ENCODE results near the gene SLC6A20. TPM values are rescaled to one million over a fixed set of nuclear protein-coding genes. Genes with fewer than 3 reads are reported as not detected.

Gene SLC6A20
- total and polyA plus RNA-seq, 2 experiments from 2014 or later = 0.05 to 0.14 TPM

DNA sequence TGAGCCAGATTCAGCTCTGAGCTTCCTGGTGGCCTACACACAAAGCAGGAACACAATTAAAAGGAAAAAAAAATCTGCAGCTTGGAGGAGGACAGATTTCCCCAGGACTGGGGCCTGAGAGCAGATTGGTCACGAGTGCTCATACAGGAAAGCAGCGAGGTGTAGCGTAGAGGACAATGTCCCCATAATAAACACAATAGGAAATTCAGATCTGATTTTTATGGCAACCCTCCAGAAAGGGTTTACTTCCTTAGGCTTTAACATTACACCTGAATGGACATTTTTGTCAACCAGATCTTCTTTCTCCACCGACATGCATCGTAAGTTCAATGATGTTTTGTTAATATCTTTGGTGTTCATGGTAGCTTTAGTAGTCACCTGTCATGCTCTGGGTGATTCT lies 23.3 kb downstream of the SLC6A20 start:
- Histone ChIP-seq H3K27me3 (ENCODE audit: insufficient read depth) (no peaks in the 10 kb centered on the region), H3K36me3 (ENCODE audit: insufficient read depth) (no peaks in the 10 kb centered on the region), H3K79me2 (replicated peaks; ENCODE audit: insufficient read depth) (no peaks in the 10 kb centered on the region), H3K27ac (ENCODE audit: low read depth) (no peak overlapping the region), H4K20me1 (replicated peaks; ENCODE audit: insufficient read depth) (no peaks in the 10 kb centered on the region), H3K4me1 (ENCODE audit: insufficient read depth) (peaks cover 6% of the 10 kb centered on the region), H3K4me2 (no peak overlapping the region), H3F3A (replicated peaks; ENCODE audit: low read depth) (no peaks in the 10 kb centered on the region), H2AFZ (no peak overlapping the region), H3K9me2 (ENCODE audit: insufficient read depth) (0 out of 2 replicates have a peak, but pooled peaks cover 10% of the 10 kb centered on the region), H3K4me3 (no peak overlapping the region)
- TF ChIP-seq ZNF331 (CRISPR knock-in tag; IDR thresholded peaks at IDR 0.05; ENCODE audit: low read depth) = no peak
- TF ChIP-seq NANOG (IDR thresholded peaks at IDR 0.05; ENCODE audit: borderline replicate concordance) = no peak
- no peak for TF ChIP-seq STAT1 (IDR thresholded peaks at IDR 0.05; ENCODE audit: unreplicated experiment)
- no peak for TF ChIP-seq CREB1 (CRISPR knock-in tag; IDR thresholded peaks at IDR 0.05; ENCODE audit: low read depth)
- TF ChIP-seq, protein P1, sequence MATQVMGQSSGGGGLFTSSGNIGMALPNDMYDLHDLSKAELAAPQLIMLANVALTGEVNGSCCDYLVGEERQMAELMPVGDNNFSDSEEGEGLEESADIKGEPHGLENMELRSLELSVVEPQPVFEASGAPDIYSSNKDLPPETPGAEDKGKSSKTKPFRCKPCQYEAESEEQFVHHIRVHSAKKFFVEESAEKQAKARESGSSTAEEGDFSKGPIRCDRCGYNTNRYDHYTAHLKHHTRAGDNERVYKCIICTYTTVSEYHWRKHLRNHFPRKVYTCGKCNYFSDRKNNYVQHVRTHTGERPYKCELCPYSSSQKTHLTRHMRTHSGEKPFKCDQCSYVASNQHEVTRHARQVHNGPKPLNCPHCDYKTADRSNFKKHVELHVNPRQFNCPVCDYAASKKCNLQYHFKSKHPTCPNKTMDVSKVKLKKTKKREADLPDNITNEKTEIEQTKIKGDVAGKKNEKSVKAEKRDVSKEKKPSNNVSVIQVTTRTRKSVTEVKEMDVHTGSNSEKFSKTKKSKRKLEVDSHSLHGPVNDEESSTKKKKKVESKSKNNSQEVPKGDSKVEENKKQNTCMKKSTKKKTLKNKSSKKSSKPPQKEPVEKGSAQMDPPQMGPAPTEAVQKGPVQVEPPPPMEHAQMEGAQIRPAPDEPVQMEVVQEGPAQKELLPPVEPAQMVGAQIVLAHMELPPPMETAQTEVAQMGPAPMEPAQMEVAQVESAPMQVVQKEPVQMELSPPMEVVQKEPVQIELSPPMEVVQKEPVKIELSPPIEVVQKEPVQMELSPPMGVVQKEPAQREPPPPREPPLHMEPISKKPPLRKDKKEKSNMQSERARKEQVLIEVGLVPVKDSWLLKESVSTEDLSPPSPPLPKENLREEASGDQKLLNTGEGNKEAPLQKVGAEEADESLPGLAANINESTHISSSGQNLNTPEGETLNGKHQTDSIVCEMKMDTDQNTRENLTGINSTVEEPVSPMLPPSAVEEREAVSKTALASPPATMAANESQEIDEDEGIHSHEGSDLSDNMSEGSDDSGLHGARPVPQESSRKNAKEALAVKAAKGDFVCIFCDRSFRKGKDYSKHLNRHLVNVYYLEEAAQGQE (IDR thresholded peaks at IDR 0.05; ENCODE audit: unreplicated experiment) = no peak
- no peak for TF ChIP-seq JUNB (IDR thresholded peaks at IDR 0.05; ENCODE audit: unreplicated experiment)
- TF ChIP-seq, protein P2, sequence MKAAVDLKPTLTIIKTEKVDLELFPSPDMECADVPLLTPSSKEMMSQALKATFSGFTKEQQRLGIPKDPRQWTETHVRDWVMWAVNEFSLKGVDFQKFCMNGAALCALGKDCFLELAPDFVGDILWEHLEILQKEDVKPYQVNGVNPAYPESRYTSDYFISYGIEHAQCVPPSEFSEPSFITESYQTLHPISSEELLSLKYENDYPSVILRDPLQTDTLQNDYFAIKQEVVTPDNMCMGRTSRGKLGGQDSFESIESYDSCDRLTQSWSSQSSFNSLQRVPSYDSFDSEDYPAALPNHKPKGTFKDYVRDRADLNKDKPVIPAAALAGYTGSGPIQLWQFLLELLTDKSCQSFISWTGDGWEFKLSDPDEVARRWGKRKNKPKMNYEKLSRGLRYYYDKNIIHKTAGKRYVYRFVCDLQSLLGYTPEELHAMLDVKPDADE (IDR thresholded peaks at IDR 0.05) = no peak
- TF ChIP-seq, protein P3, sequence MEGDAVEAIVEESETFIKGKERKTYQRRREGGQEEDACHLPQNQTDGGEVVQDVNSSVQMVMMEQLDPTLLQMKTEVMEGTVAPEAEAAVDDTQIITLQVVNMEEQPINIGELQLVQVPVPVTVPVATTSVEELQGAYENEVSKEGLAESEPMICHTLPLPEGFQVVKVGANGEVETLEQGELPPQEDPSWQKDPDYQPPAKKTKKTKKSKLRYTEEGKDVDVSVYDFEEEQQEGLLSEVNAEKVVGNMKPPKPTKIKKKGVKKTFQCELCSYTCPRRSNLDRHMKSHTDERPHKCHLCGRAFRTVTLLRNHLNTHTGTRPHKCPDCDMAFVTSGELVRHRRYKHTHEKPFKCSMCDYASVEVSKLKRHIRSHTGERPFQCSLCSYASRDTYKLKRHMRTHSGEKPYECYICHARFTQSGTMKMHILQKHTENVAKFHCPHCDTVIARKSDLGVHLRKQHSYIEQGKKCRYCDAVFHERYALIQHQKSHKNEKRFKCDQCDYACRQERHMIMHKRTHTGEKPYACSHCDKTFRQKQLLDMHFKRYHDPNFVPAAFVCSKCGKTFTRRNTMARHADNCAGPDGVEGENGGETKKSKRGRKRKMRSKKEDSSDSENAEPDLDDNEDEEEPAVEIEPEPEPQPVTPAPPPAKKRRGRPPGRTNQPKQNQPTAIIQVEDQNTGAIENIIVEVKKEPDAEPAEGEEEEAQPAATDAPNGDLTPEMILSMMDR (conservative IDR thresholded peaks at IDR 0.05; ENCODE audit: low read depth in 2 of 2) = no peak
- TF ChIP-seq EZH2phosphoT487 (IDR thresholded peaks at IDR 0.05; ENCODE audit: unreplicated experiment) = no peak
- TF ChIP-seq, protein P4, sequence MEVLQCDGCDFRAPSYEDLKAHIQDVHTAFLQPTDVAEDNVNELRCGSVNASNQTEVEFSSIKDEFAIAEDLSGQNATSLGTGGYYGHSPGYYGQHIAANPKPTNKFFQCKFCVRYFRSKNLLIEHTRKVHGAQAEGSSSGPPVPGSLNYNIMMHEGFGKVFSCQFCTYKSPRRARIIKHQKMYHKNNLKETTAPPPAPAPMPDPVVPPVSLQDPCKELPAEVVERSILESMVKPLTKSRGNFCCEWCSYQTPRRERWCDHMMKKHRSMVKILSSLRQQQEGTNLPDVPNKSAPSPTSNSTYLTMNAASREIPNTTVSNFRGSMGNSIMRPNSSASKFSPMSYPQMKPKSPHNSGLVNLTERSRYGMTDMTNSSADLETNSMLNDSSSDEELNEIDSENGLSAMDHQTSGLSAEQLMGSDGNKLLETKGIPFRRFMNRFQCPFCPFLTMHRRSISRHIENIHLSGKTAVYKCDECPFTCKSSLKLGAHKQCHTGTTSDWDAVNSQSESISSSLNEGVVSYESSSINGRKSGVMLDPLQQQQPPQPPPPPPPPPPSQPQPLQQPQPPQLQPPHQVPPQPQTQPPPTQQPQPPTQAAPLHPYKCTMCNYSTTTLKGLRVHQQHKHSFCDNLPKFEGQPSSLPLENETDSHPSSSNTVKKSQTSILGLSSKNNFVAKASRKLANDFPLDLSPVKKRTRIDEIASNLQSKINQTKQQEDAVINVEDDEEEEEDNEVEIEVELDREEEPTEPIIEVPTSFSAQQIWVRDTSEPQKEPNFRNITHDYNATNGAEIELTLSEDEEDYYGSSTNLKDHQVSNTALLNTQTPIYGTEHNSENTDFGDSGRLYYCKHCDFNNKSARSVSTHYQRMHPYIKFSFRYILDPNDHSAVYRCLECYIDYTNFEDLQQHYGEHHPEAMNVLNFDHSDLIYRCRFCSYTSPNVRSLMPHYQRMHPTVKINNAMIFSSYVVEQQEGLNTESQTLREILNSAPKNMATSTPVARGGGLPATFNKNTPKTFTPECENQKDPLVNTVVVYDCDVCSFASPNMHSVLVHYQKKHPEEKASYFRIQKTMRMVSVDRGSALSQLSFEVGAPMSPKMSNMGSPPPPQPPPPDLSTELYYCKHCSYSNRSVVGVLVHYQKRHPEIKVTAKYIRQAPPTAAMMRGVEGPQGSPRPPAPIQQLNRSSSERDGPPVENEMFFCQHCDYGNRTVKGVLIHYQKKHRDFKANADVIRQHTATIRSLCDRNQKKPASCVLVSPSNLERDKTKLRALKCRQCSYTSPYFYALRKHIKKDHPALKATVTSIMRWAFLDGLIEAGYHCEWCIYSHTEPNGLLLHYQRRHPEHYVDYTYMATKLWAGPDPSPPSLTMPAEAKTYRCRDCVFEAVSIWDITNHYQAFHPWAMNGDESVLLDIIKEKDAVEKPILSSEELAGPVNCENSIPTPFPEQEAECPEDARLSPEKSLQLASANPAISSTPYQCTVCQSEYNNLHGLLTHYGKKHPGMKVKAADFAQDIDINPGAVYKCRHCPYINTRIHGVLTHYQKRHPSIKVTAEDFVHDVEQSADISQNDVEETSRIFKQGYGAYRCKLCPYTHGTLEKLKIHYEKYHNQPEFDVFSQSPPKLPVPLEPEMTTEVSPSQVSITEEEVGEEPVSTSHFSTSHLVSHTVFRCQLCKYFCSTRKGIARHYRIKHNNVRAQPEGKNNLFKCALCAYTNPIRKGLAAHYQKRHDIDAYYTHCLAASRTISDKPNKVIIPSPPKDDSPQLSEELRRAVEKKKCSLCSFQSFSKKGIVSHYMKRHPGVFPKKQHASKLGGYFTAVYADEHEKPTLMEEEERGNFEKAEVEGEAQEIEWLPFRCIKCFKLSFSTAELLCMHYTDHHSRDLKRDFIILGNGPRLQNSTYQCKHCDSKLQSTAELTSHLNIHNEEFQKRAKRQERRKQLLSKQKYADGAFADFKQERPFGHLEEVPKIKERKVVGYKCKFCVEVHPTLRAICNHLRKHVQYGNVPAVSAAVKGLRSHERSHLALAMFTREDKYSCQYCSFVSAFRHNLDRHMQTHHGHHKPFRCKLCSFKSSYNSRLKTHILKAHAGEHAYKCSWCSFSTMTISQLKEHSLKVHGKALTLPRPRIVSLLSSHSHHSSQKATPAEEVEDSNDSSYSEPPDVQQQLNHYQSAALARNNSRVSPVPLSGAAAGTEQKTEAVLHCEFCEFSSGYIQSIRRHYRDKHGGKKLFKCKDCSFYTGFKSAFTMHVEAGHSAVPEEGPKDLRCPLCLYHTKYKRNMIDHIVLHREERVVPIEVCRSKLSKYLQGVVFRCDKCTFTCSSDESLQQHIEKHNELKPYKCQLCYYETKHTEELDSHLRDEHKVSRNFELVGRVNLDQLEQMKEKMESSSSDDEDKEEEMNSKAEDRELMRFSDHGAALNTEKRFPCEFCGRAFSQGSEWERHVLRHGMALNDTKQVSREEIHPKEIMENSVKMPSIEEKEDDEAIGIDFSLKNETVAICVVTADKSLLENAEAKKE (CRISPR knock-in tag; IDR thresholded peaks at IDR 0.05) = no peak
- TF ChIP-seq POLR2AphosphoS5 (IDR thresholded peaks at IDR 0.05; ENCODE audit: low read depth) = no peak
- no peak for TF ChIP-seq ZNF114 (CRISPR knock-in tag; IDR thresholded peaks at IDR 0.05)
- no peak for TF ChIP-seq EZH2 (IDR thresholded peaks at IDR 0.05; ENCODE audit: low read depth, unreplicated experiment)
- Mint-ChIP-seq H3K27ac (no peak overlapping the region), H3K36me3 (ENCODE audit: low read depth) (no peaks in the 10 kb centered on the region), H3K4me3 (no peak overlapping the region), H3K27me3 (ENCODE audit: insufficient read depth, low read depth, poor library complexity) (peaks cover 8% of the 10 kb centered on the region), H3K9me3 (no peaks in the 10 kb centered on the region), H3K4me1 (peaks cover 4% of the 10 kb centered on the region; the same call in 2 of the 3 replicates)
- DNase-seq (ENCODE audit: low spot score) = no peak
- ATAC-seq = no peak
